ENCODE measurements around the gene CTDP1. TPM values are rescaled to one million over a fixed set of nuclear protein-coding genes. Genes with fewer than 3 reads are reported as not detected.

The CTDP1 gene
- total RNA-seq, 1 donor from 2014 or later = 23.9 TPM

DNA sequence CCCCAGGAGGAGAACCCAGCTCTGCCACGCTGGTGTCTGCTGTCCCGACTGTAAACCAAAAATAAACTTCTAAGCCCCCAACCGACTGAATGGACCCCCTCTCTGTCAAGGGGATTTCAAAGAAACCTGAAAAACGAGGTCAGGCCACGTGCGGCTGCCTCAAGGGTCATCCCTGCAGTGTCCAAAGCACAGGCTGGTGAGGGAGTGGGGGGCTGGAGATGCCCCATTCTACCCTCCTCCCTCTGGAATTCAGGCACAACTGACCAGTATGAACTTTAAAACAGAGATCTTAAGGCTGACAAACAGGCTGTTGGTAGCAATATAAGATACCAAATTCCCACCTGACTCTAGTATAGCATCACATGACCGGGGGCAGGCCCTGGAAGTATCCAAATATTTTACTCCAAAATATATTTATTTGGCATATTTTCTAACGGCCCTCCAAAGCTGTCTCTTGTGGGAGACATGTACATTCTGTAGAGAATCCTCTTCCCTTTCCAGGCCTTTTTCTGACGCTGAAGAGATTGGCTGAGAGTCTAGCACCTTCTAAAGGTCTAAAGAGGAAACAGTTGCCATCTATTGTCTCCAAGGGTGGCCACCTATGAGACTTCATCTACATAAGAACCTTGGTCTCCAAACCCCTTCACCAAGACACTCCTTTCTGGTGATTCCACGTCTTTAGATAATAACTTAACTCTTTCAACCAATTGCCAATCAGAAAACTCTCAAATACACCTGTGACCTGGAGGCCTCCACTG is 40.4 kb upstream of the CTDP1 start:
- Mint-ChIP-seq H3K36me3 (ENCODE audit: insufficient read depth) (no peaks in the 10 kb centered on the region), H3K27me3 (peaks cover 7% of the 10 kb centered on the region), H3K4me3 (ENCODE audit: low read depth) (no peak overlapping the region), H3K4me1 (ENCODE audit: low read depth) (no peaks in the 10 kb centered on the region), H3K9me3 (ENCODE audit: low read depth) (no peaks in the 10 kb centered on the region), H3K27ac (no peak overlapping the region)
- no peak for DNase-seq (ENCODE audit: low spot score, unreplicated experiment)
- TF ChIP-seq, protein P1, sequence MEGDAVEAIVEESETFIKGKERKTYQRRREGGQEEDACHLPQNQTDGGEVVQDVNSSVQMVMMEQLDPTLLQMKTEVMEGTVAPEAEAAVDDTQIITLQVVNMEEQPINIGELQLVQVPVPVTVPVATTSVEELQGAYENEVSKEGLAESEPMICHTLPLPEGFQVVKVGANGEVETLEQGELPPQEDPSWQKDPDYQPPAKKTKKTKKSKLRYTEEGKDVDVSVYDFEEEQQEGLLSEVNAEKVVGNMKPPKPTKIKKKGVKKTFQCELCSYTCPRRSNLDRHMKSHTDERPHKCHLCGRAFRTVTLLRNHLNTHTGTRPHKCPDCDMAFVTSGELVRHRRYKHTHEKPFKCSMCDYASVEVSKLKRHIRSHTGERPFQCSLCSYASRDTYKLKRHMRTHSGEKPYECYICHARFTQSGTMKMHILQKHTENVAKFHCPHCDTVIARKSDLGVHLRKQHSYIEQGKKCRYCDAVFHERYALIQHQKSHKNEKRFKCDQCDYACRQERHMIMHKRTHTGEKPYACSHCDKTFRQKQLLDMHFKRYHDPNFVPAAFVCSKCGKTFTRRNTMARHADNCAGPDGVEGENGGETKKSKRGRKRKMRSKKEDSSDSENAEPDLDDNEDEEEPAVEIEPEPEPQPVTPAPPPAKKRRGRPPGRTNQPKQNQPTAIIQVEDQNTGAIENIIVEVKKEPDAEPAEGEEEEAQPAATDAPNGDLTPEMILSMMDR (IDR thresholded peaks at IDR 0.05; ENCODE audit: unreplicated experiment) = no peak

DNA sequence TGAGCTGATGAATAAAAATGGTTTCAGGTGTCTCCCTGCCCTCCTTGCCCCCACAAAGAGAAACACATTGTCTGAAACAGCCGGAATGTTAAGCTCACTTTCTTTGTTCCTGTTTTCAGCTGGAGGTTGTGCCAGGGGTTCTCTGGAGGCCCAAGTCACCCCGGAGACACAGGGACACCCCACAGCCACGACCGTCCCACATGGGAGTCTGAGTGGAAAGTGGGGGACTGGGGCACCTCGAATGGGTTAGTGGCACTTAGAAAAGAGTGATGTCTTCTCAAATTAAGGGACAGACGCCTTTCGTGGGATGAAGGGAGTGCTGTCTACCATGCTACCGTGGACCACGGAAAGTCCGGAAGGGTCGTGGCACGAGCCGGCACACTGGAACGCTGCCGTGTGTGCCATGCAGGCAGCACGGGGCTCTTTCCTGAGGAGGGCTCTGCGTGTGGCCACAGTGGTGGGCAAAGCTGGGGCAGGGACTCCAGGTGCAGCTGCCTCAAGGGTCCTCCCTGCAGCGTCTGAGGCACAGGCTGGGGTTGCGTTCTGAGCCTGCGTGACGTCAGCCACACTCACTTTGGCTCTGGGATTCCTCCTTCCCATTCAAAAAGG is 39.4 kb upstream of the CTDP1 start:
- no peak overlapping the region for H3K4me3 Mint-ChIP-seq (ENCODE audit: low read depth)
- H3K27me3 Mint-ChIP-seq = peaks cover 15% of the 10 kb centered on the region
- H3K4me1 Mint-ChIP-seq (ENCODE audit: low read depth) = no peaks in the 10 kb centered on the region
- no peaks in the 10 kb centered on the region for H3K9me3 Mint-ChIP-seq (ENCODE audit: low read depth)
- no peaks in the 10 kb centered on the region for H3K36me3 Mint-ChIP-seq (ENCODE audit: insufficient read depth)
- DNase-seq (ENCODE audit: low spot score, unreplicated experiment) = no peak
- no peak overlapping the region for H3K27ac Mint-ChIP-seq
- TF ChIP-seq, protein P1 (IDR thresholded peaks at IDR 0.05; ENCODE audit: unreplicated experiment) = no peak

DNA sequence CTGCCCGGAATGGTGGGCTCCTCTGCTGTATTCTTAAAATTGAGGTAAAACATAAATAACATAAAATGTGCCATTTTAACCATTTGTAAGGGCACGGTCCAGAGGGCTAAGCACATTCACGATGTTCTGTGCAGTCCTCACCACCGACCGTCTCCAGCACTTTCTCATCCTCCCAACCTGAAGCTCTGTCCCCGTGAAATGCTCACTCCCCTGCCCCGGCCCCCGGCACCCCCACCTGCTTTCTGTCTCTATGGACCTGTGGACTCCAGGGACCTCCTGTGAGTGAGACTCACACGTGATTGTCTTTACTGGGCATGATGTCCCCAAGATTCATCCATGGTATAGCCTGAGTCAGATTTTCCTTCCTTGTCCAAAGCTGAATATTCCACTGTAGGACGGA is 38.7 kb upstream of the CTDP1 start:
- Mint-ChIP-seq H3K27me3 (peaks cover 19% of the 10 kb centered on the region), H3K27ac (no peak overlapping the region), H3K4me3 (ENCODE audit: low read depth) (no peak overlapping the region), H3K36me3 (ENCODE audit: insufficient read depth) (no peaks in the 10 kb centered on the region), H3K9me3 (ENCODE audit: low read depth) (no peaks in the 10 kb centered on the region), H3K4me1 (ENCODE audit: low read depth) (no peaks in the 10 kb centered on the region)
- TF ChIP-seq, protein P1 (IDR thresholded peaks at IDR 0.05; ENCODE audit: unreplicated experiment) = no peak
- DNase-seq (ENCODE audit: low spot score, unreplicated experiment) = no peak

DNA sequence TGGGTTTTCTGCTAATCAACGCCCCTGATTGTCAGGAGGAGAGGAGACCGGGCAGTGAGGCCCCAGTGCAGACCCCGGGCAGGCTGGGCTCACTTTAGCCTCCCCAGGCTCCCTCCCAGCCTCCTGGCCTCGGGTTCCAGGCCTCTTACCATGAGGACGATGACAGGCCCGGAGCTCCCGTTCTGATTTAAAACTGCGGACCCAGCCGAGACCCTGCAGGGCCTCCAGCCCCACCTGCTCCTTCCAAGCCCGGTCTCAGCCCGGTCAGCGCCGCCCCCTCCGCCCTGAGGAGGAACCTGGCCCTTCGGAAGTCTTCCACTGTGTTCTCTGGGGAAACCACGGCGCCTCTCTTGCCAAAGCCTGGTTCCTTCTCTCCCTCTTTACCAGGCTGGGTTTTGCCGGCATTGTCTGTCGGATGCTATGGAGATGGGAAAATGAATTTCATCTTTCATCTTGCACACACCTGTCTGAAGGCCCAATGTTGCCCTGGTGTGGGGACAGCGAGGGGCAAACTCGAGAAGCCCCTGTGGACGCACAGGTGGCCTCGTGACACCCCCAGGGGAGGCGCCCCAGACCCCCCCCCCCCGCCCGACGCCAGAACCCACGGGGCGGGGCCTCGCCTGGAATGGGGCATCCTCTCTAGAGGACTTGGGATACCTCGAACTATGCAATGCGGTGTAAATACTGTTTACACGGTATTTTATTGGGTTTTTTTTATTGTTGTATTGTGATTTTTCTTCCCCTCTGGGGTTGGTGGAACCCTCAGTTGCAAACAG is 37.7 kb upstream of the CTDP1 start:
- no peaks in the 10 kb centered on the region for H3K4me1 Mint-ChIP-seq (ENCODE audit: low read depth)
- H3K9me3 Mint-ChIP-seq (ENCODE audit: low read depth) = no peaks in the 10 kb centered on the region
- DNase-seq (ENCODE audit: low spot score, unreplicated experiment) = no peak
- H3K27ac Mint-ChIP-seq = no peak overlapping the region
- H3K27me3 Mint-ChIP-seq = peaks cover 22% of the 10 kb centered on the region
- TF ChIP-seq, protein P1 (IDR thresholded peaks at IDR 0.05; ENCODE audit: unreplicated experiment) = no peak
- no peak overlapping the region for H3K4me3 Mint-ChIP-seq (ENCODE audit: low read depth)
- no peaks in the 10 kb centered on the region for H3K36me3 Mint-ChIP-seq (ENCODE audit: insufficient read depth)

DNA sequence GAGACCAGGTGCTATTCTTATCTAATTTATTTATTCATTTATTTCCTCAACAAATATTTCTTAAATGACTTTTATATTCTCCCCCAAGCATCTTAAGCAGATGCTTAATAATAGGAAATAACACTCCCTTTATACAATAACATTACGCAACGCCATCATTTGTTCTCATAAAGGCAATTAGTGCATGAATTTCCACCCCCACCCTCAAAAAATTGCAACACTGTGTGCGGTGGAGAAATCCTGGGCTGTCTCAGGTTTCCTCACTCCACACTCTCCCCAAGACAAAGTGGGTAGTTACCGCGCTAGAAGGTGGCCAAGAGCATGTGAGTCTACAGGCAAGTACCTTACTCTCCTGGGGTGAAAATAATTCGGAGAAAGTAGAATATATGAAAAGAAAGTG is 37.0 kb upstream of the CTDP1 start:
- TF ChIP-seq, protein P1 (IDR thresholded peaks at IDR 0.05; ENCODE audit: unreplicated experiment) = no peak
- no peak overlapping the region for H3K4me3 Mint-ChIP-seq (ENCODE audit: low read depth)
- no peaks in the 10 kb centered on the region for H3K36me3 Mint-ChIP-seq (ENCODE audit: insufficient read depth)
- no peak overlapping the region for H3K27ac Mint-ChIP-seq
- DNase-seq (ENCODE audit: low spot score, unreplicated experiment) = no peak
- H3K27me3 Mint-ChIP-seq = peaks cover 22% of the 10 kb centered on the region
- H3K4me1 Mint-ChIP-seq (ENCODE audit: low read depth) = no peaks in the 10 kb centered on the region
- H3K9me3 Mint-ChIP-seq (ENCODE audit: low read depth) = no peaks in the 10 kb centered on the region

Measured in progenitor cell of endocrine pancreas (in vitro differentiated cells).